GM20000 (cell line): Measurements from ENCODE around the gene ZC3H11A.

Experiments
- DNase-seq: peaks from one replicate; pipeline ENCODE4 v3.0.0; 2012; ENCODE audit warnings: low spot score
- CTCF ChIP-seq: IDR thresholded peaks from 2 replicates; pipeline ENCODE4 v1.5.1; 2012; ENCODE audit warnings: mild to moderate bottlenecking, control low read depth; ENCODE audit errors: extremely low read depth, missing control alignments

The ZC3H11A gene

GRCh38 chr1:203772836-203773235, 22.6 kb upstream of the ZC3H11A start:
- DNase-seq = no peak
- TF ChIP-seq CTCF = no peak

- DNase-seq = no peak
These were observed 18.8 kb upstream of the ZC3H11A start for GRCh38 chr1:203776636-203777035.

DNA sequence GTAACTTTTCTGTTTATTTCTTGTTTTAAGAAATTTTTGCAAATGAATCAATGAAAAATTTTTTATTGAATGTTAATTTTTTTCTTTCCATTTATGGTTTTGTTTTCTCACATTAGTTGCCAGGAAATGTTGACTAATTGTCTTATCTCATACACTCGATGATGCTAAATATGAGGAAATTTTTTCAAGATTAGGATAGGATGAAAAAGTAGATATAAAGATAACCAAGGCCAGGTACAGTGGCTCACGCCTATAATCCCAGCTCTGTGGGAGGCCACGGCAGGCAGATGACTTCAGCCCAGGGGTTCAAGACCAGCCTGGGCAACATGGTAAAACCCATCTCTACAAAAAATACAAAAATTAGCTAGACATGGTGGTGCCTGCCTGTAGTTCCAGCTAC, 17.8 kb upstream of the ZC3H11A start:
- TF ChIP-seq CTCF = no peak
- DNase-seq = no peak

More at GRCh38 chr1:203776636-203777035, 18.8 kb upstream of the ZC3H11A start:
- no peak for TF ChIP-seq CTCF

- no peak for DNase-seq
- no peak for TF ChIP-seq CTCF
These were observed 17.3 kb upstream of the ZC3H11A start for GRCh38 chr1:203778146-203778545.

GRCh38 chr1:203778789-203779188, 16.6 kb upstream of the ZC3H11A start:
- no peak for TF ChIP-seq CTCF

GRCh38 chr1:203781962-203782361, 13.5 kb upstream of the ZC3H11A start:
- TF ChIP-seq CTCF = no peak
- no peak for DNase-seq

More at GRCh38 chr1:203778789-203779188, 16.6 kb upstream of the ZC3H11A start:
- DNase-seq = no peak

DNA sequence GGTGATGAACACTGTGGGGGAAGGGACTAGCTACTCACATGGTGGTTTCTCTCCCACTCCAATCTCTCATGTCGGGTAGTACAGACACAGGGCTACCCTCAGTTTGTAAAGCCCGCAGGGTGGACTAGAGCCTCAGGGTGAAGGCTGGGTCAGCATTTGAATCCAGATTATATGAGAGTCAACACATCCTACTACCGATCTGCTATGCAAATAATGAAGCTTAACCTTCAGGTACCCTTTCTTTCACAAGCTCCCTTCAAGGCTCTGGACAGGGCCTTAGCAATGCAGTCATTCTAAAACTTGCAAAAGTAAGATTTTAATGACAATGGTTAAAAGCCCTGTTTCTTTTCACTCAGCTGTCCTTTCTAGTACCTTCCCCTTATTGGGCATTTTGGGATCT, 5.5 kb upstream of the ZC3H11A start:
- no peak for DNase-seq
- no peak for TF ChIP-seq CTCF

GRCh38 chr1:203791498-203791897, 3.9 kb upstream of the ZC3H11A start:
- TF ChIP-seq CTCF = no peak
- no peak for DNase-seq
